Posterior cingulate gyrus (tissue), 11 donors: Measurements from ENCODE around the gene OR11H6.
"Not testable (repeated sequence)": the region's sequence is repeated elsewhere in the genome, so short reads cannot be mapped to it uniquely, and the experiment has no call there.

Experiments
- DNase-seq, 10 donors: peaks; one replicate each; pipeline versions ENCODE4 v3.0.0 to v3.0.0-alpha.2; 2020 to 2021; ENCODE audit warnings: mixed read lengths in 3 of 10
- intact Hi-C: fragments of 100-400 bp; cut with DNase I; formaldehyde crosslinking; loops from one replicate; pipeline ENCODE4 v1.15.1; 2023

OR11H6 gene

DNA sequence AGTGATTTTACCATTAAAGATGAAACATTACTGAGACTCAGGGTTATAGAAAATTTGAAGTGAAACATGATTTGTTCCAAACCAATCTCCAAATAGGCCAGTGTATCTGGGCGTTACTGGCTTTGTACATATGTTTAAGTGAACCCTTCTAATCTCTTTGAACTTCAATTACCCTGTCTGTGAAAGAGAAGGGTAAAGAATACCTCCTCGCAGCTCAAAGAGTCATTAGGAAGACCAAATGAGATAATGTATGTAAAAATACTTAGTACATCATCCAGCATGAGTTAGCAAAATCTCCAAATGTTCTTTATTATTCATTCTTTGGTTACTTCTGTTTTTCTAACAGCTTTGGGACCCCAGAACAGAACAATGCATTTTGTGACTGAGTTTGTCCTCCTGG, at the start of gene OR11H6:
OR11H6 (plus strand) TSS at position 301 of the 400 bp plus-strand sequence; CDS start at position 301, 0 bp downstream.
- intact Hi-C loops = no loop called here
- no peak for DNase-seq

GRCh38 chr14:20174205-20174604, 49.3 kb upstream of the OR11H6 start:
- DNase-seq, intact Hi-C loops: not testable (repeated sequence)

DNA sequence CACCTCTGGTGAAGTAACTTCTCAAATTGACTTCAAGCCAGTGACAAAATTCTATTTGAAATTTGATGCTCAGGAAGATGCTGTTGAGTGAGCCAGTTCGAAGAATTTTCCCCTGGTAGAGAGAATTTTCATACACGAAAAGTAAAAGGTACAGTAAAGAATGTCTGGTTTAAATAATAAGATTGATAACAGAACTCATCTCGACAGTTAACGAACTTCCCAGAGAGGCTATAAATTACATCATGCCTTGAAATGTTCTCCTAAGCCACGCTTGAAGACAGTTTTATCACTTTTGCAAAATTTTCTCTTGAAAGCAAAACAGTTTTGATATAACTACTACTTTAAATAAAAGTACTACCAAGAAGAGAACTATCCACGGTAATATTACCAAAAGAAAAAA, 47.2 kb upstream of the OR11H6 start:
- no peak for DNase-seq
- intact Hi-C loops = no loop called here

- intact Hi-C loops = no loop called here
- no peak for DNase-seq
Measured at GRCh38 chr14:20177433-20177974, 46.0 kb upstream of the OR11H6 start.

DNA sequence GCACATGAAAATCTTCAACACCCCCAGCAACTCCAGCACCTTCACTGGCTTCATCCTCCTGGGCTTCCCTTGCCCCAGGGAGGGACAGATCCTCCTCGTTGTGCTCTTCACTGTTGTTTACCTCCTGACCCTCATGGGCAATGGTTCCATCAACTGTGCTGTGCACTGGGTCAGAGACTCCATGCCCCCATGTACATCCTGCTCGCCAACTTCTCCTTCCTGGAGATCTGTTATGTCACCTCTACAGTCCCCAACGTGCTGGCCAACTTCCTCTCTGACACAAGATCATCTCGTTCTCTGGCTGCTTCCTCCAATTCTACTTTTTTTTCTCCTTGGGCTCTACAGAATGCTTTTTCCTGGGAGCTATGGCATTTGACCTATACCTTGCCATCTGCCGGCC, 44.3 kb upstream of the OR11H6 start:
- no peak for DNase-seq
- intact Hi-C loops = no loop called here

DNA sequence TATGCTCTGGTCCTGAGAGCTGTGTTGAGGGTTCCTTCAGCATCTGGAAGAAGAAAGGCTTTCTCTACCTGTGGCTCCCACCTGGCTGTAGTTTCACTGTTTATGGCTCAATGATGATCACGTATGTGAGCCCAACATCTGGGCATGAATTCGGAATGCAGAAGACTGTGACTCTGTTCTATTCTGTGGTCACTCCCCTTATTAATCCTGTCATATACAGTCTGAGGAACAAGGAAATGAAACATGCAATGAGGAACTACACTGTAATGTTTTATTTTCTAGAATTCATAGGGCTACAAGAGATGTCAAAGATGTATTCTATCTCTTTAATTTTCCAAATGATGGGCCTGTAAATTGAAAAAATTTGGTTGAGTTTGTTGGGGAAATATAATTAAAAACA, 43.6 kb upstream of the OR11H6 start:
- DNase-seq = no peak
- intact Hi-C loops = no loop called here

DNA sequence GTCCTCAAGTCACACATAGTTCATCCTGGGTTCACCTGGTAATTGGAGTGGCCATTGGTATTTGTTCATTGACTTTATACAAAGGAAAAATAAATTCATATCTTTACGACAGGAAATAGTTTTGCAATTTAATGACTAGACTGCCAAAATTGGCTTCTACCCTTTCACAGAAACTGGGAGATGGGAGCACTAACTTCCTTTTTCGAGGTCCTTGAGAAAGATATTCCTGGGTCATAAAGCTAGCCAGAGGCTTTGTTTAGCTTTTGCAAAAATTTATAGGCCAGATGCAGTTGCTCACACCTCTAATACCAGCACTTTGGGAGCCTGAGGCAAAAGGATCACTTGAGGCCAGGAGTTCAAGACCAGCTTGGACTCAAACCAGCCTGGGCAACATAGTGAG, 43.0 kb upstream of the OR11H6 start:
- intact Hi-C loops = no loop called here
- DNase-seq = no peak

DNA sequence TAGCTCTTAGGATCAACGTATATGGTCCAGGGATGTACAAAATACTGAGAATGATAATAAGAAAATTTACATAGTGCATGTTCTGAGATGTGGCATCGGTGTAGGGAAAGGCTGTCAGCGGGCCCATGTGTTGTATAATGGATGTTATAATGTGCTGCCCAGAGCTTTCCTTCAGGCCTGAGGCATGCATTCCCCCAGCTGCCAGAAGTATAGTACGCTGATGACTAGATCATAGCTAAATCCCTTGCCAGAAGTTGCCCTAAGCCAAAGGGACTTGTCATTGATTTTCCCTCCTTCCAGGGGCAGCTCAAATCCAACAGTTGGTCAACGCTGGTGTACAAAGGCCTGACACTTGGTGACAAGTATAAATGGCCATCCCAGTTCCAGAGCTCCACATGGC, 39.3 kb upstream of the OR11H6 start:
- intact Hi-C loops = no loop called here

GRCh38 chr14:20190596-20190995, 32.9 kb upstream of the OR11H6 start, which contains the start of gene OR11G2:
Gene OR11G2 (plus strand): TSS chr14:20190896. CDS start chr14:20197438, 6,542 bp downstream.
- DNase-seq = no peak
- intact Hi-C loops = no loop called here

More for the DNA sequence above, 39.3 kb upstream of the OR11H6 start:
- no peak for DNase-seq

- intact Hi-C loops = no loop called here
- no peak for DNase-seq
Measured at GRCh38 chr14:20191396-20191795, 32.1 kb upstream of the OR11H6 start.

DNA sequence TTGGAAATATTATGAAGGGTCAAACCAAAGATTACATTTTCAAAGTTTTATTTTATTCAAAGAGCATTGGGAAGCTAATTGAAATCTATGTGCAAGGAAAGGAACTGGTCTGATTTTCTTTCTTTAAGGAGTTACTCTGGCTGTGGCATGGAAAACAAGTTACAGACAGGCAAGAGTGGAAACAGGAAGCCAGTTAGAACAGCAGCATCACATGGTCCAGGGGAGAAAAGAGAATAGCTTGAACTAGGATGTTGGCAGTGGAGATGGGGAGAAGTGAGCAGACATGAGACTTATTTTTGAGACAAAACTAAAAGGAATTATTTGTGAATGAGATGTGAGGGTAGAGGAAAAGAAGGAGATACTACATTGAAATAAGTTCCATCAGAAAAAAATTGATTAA, 29.4 kb upstream of the OR11H6 start:
- DNase-seq = no peak
- intact Hi-C loops = no loop called here

GRCh38 chr14:20195170-20195569, 28.3 kb upstream of the OR11H6 start:
- intact Hi-C loops = not testable (repeated sequence)
- peak in 1 of 10 donors; percentile 44 for DNase-seq

- DNase-seq = no peak
Measured at GRCh38 chr14:20195911-20196310, 27.6 kb upstream of the OR11H6 start.

GRCh38 chr14:20197459-20197858, 26.1 kb upstream of the OR11H6 start:
- DNase-seq = no peak
- intact Hi-C loops = no loop called here

More at GRCh38 chr14:20195911-20196310, 27.6 kb upstream of the OR11H6 start:
- intact Hi-C loops = no loop called here

- intact Hi-C loops = no loop called here
- no peak for DNase-seq
Measured at GRCh38 chr14:20198991-20199390, 24.5 kb upstream of the OR11H6 start.

DNA sequence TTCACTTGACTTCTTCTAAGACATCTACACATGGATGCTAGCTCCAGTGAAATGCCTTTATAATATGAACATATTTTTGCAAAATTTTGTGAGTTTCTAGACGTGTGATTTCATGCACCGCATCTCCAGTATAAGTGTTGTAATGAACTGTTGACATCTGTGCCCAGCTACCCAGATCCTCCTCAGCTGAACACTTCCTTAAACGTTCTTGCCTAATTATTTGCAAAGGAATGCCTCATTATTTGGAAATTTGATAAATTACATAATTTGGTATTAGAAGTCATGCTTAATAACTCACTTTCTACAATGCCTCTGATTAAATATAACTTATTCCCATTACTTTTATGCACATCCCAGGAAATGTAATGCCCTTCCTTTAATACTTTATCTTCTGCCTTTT, 18.8 kb upstream of the OR11H6 start:
- intact Hi-C loops = no loop called here

DNA sequence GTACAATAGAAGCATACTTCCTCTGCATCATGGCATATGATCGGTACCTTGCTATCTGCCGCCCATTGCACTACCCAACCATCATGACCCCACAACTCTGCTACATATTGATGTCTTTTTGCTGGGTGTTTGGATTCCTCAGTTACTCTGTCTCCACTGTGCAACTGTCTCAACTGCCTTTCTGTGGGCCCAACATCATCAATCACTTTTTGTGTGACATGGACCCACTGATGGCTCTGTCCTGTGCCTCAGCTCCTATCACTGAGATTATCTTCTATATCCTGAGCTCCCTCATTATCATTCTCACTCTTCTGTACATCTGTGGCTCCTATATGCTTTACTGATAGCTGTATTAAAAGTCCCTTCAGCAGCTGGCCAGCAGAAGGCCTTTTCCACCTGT, 13.9 kb upstream of the OR11H6 start:
- intact Hi-C loops = no loop called here

More for the DNA sequence above, 18.8 kb upstream of the OR11H6 start:
- no peak for DNase-seq

GRCh38 chr14:20212406-20212805, 11.1 kb upstream of the OR11H6 start:
- peak in 2 of 10 donors; percentile 33 to 74 for DNase-seq
- intact Hi-C loops = not testable (repeated sequence)

More for the DNA sequence above, 13.9 kb upstream of the OR11H6 start:
- no peak for DNase-seq

GRCh38 chr14:20215196-20215595, 8.3 kb upstream of the OR11H6 start:
- intact Hi-C loops = no loop called here
- DNase-seq = no peak

DNA sequence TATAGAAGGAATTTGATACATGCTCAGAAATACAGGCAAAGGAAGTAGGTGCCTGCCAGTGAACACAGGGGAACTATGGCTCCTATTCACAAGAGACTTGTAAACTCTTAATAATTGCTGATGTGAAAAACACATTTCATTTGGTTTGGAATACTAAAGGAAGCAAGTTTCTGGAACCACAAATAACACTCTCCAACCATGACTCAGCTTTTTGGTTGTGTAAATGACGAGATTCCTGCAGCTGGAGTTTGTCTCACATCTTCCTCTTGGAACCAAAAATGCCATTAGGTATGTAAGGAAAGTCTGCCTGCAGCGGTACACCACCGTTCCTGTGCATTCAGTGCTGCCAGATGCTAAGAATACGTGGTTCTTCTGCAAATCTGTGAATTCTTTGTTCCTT, 4.5 kb upstream of the OR11H6 start:
- DNase-seq = no peak
- intact Hi-C loops = no loop called here

DNA sequence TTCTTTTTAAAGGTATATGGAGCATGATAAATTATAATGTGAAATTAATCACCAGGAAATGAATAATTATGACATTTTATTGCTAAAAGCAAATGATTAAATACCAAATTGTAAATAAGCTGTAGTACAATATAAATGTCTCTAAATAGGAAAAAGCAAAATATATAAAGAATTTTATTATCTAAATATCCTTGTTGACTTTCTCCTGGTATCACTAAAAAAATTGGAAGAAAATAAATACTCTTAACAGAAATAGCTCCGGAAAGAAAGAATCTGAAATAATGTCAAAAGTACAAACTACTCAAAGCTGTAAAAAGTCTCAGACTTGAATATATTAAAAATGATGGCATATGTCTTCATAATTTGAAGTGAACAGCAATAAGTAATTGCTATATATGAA, 5.2 kb downstream of the OR11H6 start, which contains the start of gene OR11H7:
OR11H7 (plus strand) TSS at position 301 of the 400 bp plus-strand sequence.
- DNase-seq = no peak

DNA sequence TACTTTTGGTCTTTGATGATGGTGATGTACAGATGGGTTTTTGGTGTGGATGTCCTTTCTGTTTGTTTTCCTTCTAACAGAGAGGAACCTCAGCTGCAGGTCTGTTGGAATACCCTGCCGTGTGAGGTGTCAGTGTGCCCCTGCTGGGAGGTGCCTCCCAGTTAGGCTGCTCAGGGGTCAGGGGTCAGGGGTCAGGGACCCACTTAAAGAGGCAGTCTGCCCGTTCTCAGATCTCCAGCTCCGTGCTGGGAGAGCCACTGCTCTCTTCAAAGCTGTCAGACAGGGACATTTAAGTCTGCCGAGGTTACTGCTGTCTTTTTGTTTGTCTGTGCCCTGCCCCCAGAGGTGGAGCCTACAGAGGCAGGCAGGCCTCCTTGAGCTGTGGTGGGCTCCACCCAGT, 11.9 kb downstream of the OR11H6 start:
- intact Hi-C loops = not testable (repeated sequence)

More for the DNA sequence above, 5.2 kb downstream of the OR11H6 start, which contains the start of gene OR11H7:
- intact Hi-C loops = no loop called here

More for the DNA sequence above, 11.9 kb downstream of the OR11H6 start:
- not testable (repeated sequence) for DNase-seq
